ENCODE data around the gene FBXL16.
A peak's percentile ranks its signal among the peaks of the same experiment; 100 is the strongest.

Gene FBXL16

DNA sequence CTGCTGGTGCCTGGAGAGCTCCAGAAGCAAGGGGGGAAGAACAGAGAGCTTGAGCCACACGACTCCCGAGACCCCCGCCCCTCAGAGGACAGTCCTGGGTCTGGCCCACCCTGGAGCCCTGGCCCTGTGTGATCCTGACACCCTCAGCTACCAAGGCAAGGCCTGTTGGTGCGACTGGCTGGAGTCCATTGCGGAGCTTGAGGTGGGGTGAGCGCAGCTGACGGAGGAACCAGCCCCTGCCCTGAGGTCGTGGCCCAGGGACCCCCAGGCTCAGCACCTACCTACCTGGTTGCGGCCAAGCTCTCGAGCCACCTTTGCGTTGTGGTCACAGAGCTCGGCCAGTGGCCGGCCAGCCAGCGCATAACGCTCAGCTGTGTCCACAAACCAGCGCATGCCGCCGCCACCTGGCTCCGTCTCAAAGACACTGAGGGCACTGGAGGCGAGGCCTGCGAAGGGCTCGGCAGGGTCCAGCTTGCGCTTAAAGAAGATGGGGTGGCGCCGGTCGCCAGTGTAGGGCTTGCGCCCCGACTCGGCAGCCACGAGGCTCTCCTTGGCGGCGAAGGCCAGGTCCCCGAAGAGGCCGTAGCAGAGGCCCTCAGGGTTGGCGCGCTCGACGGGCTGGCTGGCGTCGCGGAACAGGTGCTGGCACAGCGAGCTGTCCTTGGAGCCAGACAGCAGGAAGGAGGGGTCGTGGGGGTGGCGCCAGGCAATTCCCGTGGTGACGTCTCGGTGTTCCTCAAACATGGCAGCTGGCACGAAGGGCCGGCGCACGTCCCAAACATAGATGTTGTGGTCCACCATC, 18.9 kb downstream of the FBXL16 start:
- DNase-seq = no peak

DNA sequence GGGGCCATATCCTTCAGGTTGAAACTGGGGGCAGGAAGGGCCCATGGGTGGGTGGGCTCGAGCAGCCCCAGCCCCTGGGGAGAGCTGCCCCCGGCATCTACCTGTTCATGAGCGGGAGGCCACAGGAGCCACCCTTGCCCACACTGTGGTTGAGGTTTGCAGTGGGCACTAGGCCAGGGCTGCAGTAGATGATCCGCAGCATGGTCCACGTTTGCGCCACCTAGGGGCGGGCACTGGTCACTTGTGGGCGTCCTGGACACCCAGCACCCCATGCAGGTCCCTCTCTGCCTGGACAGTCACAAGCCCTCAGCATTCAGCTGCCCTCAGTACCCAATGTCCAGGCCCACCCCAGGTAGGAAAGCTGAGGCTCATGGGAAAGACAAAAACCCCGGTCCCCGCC, 19.6 kb downstream of the FBXL16 start:
- DNase-seq = no peak

DNA sequence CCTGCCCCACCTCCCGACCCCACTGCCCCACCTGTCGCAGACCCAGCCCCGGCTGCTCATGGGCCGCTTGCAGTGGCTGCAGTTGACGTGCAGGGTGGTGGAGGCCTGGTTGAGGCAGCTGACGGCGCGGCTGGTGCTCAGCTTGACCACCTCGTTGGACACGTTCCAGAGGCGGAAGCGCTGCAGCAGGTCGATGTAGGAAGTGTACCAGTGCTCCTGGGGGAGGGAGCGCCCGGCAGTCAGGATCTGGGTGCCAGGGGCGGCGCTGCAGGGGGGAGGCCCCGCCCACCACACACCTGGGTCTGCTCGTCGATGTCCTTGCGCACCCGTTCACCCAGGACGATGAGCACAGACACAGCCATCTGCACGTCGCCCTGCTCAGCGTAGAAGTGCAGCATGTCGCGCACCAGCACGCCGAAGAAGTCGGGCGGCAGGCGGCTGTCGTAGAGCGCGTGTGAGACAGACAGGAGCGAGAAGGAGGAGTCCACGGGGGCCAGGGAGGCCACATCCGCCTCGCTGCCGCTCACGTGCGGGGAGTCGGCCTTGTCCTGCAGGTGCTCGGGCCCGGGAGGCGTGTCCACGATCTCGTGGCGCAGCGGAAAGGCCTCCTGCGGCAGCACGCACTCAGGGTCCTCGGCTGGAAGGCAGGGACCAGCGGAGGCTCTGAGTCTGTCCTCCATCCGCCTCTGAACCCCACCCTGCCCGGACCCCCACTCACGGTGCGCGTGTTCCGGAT, 20.5 kb downstream of the FBXL16 start:
- peak; percentile 82 for DNase-seq

DNA sequence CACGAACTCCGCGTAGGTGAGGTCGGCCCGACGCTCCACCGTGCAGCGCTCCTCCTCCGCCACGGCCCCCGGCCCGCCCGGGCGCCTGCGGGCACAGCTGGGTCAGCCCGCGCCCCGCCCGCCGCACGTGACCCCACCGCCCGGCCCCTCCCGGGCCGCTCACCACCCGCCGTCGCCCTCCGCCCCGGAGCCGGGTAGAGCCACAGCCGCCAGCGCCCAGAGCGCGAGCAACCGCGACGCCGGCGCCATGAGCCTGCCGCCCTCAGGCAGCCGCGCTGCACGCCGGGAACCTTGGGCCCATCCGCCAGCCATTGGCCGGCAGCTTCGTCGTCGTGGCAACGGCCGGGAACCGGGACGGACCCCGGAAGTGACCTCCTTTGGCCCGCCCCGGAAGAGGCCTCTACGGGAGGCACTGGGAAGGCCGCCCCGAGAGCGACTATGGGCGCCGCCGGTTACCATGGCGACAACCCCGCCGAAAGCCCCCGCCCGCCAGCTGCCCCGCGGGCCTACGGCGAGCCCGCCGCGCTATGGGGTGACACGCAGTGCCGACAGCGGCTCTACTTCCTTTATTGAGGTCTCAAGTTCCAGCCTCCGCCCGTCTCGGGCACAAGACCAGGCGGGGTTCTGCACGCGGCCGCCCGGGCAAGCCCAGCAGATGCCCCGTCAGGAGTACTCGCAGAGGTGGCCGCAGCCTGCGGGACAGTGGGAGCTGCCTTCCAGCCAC, 21.4 kb downstream of the FBXL16 start, which contains the start of gene JMJD8:
TSS of gene JMJD8 (minus strand) at position 264 of the 724 bp plus-strand sequence. CDS start at position 249, 15 bp downstream.
- DNase-seq = peak; percentile 86

DNA sequence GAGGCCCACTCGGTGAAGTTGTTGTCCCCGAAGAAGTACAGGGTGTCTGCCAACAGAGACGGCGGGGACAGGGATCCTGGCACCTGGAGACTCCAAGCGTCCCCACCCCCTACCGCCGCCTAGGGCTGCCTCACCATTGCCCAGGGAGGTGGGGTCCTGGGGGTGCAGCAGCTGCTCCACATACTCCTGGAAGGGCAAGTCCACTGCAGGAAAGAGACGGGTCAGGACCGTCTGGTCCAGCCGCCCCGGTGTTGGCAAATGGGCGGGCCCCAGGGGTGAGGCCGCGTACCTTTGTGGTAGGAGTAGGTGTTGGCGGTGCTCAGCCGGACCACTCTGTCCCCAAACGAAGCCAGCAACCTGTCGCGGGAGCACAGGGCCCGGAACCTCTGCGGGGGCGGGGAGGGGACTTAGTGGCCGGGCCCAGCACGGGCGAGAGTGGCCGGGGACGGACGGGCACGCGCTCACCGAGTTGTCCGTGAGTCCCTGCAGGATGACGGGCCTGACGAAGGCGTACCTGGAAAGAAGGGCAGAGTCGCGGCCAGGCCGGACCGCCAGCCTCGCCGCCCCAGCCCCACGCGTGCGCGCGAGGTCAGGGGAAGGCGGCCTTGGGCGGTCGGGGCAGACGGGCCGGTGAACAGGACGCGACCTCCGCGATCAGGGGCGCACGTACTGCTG, 22.1 kb downstream of the FBXL16 start:
- DNase-seq = no peak

DNA sequence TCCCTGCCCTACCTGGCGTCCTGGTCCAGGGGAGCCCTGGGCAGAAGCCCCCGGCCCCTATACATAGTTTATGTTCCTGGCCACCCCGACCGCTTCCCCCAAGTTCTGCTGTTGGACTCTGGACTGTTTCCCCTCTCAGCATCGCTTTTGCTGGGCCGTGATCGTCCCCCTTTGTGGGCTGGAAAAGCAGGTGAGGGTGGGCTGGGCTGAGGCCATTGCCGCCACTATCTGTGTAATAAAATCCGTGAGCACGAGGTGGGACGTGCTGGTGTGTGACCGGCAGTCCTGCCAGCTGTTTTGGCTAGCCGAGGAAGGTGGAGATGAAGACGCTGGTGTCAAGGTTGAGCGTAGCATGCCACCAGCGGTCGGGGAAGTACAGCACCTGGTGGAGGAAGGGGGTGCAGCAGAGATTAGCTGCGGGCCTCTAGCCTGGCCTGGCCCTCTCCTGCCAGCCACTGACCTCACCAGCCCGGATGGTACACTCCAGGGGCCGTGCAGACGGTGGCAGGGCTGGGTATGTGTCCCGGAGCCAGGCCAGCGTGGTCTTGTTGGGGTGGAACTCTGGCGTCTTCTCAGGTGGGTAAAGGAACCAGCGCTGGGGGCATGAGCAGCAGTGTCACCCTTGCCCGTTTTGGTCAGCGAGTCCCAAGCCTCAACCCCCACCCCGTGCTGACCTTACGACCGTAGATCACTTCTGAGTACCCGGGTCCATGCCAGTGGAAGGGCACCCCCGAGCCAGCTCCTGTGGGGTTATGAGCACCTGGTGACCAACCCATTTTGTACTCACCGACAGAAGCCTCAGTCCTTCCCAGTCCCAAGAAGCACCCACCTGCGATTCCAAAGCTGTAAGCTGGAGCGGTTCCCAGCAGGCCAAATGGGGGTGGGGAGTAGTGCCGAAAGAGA, 22.9 kb downstream of the FBXL16 start:
- DNase-seq = no peak

DNA sequence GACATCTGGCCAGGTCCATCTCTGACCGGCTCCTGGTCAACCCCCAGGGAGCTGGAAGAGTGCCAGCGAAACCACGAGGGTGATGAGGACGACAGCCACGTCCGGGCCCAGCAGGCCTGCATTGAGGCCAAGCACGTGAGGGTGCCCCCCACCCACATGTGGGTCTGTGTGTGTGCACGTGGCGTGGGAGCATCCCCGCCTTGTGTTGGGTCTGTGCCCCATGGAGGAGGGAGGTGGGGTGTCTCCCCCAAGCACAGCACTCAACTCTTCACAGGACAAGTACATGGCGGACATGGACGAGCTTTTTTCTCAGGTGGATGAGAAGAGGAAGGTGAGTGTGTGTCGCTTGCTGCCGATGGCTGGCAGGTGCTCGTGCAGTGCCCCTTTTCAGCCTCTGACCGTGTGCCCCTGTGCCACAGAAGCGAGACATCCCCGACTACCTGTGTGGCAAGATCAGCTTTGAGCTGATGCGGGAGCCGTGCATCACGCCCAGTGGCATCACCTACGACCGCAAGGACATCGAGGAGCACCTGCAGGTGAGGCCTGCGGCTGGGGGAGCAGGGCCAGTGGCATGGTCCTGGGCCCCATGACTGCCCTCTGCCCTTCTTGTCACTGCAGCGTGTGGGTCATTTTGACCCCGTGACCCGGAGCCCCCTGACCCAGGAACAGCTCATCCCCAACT, 23.7 kb downstream of the FBXL16 start:
- no peak for DNase-seq

DNA sequence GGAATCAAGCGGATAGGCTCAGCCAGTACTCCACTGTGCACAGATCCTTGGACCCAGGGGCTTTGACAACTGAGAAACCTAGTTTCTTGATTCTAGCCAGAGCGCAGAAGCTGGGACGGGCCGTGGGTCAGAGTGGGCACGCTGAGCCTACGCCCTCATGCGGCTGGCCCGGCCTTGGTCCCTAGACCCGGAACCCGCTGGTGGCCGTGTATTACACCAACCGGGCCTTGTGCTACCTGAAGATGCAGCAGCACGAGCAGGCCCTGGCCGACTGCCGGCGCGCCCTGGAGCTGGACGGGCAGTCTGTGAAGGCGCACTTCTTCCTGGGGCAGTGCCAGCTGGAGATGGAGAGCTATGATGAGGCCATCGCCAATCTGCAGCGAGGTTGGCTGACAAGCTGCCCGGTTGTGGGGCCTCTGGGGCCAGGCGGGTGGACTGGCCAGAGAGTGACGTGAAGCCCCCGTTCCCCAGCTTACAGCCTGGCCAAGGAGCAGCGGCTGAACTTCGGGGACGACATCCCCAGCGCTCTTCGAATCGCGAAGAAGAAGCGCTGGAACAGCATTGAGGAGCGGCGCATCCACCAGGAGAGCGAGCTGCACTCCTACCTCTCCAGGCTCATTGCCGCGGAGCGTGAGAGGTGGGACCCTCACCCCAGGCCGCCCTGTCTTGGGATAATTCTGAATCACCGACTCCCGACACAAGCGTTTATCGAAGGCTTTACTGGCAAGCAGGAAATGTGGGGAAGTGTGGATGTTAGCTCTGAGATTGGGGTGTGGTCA, 24.4 kb downstream of the FBXL16 start:
- DNase-seq = no peak

DNA sequence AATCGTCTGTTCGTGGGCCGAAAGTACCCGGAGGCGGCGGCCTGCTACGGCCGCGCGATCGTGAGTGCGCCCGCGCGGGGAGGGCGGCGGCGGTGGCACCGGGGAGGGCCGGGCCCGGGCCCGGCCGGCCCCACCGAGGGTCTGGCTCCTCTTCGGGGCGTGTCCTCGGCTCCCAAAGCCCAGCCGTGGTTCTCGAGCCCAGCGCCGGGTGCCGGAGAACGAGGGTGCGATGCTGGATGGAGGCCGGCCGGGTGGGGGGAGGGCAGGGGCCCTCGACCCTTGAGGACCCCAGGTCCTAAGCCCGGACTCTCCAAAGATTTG, 25.0 kb downstream of the FBXL16 start:
- no peak for DNase-seq

DNA sequence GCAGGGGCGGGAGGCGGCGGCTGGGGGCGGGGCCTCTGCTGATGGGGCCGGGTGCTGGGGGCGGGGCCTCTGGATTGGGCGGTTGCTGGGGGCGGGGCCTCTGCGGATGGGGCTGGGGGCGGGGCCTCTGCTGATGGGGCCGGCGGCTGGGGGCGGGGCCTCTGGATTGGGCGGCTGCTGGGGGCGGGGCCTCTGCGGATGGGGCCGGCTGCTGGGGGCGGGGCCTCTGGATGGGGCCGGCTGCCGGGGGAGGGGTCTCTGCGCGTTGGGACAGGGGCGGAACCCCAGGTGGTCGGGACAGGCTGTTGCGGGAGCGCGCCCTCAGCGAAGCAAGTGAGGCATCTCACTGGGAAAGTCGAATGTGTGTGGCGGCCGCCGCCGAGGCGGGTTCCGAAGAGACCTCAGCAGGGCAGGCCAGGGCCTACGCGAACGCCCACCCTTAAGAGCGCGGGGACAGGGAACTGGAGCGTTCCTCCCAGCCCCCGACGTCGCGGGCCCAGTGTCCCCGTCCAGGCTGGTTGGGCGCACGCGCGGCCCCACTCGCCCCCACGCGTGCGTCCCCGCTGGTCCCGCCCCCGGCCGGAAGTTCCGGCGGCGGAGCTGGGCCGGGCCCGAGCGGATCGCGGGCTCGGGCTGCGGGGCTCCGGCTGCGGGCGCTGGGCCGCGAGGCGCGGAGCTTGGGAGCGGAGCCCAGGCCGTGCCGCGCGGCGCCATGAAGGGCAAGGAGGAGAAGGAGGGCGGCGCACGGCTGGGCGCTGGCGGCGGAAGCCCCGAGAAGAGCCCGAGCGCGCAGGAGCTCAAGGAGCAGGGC, 25.6 kb downstream of the FBXL16 start, which contains the start of gene STUB1:
TSS of gene STUB1 (plus strand) at position 597 of the 811 bp plus-strand sequence. CDS start at position 713, 116 bp downstream.
- no peak for DNase-seq

DNA sequence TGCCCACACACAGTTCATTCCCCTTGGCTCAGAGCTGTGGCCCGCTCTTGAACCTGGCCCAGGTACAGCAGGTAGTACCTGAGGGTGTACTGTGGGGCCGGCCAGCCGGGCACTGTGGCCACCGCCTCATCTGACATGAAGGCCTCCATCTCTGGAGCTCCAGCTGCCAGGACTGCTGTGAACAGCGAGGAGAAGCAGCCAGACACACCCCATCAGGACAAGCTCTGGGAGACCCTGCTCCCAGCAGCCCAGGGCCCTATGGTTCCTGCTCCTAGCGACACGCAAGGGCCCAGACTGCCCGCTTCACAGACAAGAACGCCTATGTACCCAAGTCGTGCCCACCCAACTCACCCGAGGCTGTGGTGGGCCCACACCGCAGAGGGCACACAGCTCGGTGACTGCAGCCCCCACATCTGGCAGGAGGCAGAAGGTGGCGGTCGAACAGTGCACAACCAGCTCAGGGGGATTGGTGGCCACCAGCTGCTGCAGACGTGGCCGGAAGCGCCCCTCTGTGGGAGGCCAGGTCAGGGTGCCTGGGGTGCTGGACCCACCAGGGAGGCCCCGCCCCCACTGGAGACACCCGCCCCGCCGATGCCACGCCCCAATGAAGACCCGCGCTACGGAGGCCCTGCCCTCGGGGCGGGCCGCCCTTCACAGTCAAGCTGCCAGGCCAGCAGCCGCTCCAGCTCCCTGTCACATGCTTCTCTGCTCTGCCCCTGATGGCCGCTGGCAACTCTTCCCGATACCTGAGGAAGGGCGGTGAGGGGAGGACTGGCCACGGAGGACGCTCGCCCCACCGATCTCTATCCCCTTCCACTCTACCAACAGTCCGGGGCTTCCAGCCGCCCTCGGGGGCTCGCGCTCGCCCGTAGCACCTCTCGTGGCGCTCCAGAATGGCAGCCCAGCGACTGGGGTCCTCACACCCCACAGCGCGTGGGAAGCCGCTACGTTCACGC, 26.5 kb downstream of the FBXL16 start:
- no peak for DNase-seq

DNA sequence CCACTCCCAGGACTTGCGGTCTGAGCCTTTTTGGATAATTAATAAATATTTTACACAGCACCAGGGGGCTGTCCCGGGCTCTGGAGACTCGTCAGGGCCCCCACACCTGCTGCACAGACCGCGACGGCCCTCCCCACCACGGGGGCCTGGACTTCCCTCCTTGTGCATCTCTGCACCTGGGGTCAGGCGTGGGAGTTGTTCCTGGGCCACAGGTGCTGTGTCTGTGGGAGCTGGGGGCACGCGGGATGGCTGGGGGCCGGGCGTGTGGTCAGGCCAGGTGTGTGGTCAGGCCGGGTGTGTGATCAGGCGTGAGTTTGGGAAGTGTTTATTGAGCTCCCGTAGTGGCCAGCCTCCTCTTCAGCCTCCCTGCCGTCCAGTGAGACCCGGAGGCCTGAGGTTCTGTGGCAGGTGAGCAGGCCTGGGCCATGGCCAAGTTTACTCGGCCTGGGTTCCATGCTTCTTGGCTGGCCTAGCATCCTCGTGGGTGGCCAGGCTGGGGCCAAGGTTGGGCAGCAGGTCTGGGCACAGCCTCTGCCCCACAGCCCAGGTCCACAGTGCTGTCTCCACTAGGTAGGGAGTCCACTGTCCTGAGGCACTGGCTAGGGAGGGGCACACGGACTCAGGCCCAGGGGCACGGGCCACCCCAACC, 27.3 kb downstream of the FBXL16 start:
- no peak for DNase-seq

DNA sequence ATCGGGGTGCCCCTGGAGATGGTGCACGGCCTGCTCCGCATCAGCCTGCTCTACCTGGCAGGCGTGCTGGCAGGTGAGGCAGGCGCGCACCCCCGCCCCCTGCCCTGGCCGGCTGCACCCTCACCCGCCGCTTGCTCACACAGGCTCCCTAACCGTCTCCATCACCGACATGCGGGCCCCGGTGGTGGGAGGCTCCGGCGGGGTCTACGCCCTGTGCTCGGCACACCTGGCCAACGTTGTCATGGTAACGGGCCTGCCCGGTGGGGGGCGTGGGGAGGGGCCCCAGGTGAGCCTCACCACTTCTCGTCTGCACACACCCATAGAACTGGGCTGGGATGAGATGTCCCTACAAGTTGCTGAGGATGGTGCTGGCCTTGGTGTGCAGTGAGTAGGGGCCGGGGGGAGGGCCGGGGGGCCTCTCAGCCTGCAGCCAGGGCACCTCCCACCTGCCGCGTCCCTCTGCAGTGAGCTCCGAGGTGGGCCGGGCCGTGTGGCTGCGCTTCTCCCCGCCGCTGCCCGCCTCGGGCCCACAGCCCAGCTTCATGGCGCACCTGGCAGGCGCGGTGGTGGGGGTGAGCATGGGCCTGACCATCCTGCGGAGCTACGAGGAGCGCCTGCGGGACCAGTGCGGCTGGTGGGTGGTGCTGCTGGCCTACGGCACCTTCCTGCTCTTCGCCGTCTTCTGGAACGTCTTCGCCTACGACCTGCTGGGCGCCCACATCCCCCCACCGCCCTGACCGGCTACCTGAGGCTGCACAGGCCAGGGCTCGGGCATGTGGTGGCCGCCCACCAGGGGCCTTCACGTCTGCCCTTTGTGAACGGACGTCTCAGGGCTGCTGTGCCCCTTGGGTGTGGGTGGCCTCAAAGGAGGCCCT, 28.0 kb downstream of the FBXL16 start:
- no peak for DNase-seq

DNA sequence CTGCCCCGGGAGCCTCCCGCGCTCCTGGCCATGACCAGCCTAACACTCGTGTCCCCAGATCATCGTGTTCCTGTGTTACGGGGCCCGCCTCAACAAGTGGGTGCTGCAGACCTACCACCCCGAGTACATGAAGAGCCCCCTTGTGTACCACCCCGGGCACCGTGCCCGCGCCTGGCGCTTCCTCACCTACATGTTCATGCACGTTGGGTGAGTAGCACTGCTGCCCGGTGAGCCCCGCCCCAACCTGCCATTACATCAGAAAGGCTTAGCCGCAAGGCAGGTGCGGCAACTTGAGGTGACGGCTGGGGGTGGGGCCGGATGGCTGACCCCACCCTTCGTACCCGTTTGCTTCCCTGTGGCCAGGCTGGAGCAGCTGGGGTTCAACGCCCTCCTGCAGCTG, 28.7 kb downstream of the FBXL16 start:
- no peak for DNase-seq

DNA sequence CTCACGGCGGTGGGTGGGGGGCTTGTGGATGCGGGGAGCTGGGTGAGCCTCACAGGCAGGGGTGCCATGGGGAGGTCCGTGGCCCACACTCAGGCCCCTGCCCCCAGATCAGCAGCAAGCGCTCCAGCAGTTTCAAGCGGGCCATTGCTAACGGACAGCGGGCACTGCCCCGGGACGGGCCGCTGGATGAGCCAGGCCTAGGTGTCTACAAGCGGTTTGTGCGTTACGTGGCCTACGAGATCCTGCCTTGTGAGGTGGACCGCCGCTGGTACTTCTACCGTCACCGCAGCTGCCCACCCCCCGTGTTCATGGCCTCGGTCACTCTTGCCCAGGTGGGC, 29.1 kb downstream of the FBXL16 start:
- DNase-seq = no peak

DNA sequence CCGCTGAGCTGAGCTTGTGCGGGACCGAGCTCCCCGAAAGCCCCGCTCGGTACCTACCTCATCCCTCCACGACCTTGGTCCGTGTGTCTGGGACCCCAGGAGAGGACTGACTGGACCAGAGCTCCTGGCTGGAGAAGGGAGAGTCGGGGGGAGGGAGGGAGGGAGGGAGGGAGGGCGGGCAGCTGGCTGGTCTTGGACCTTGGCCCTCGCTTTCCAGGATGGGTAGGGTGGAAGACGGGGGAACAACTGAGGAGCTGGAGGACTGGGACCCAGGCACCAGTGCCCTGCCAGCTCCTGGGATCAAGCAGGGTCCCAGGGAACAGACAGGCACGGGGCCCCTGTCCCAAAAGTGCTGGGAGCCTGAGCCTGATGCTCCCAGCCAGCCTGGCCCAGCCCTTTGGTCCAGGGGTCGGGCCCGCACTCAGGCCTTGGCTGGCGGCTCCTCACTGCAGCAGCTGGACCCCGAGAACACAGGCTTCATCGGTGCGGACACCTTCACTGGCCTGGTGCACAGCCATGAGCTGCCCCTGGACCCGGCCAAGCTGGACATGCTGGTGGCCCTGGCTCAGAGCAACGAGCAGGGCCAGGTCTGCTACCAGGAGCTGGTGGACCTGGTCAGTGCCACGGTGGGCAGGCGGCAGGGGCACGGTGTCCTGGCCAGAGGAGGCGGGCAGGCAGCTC, 29.6 kb downstream of the FBXL16 start:
- no peak for DNase-seq

All from NCI-H2081 treated with DMSO at 0.1 percent for 48 hours (cell line).